ENCODE measurements around the gene ASTN2.

DNA sequence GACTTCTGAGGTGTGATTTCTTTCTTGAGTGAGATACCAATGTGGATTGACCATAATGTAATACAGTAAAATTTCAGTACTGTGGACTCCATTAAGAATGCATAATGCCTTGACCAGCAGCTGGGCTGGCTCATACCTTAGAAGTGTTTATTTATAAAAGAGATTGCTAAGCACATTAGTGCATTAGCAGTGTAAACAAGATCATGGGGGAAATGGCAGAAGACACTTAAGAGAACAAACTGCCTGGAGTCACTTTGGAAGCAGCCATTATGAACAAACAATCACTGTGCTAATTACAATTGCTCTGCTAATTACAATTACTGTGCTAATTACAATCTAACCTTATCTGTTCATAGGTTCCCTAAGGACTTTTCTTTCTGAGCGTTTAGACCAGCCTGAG lies 623.5 kb downstream of the ASTN2 start:
- TF ChIP-seq, protein P1, sequence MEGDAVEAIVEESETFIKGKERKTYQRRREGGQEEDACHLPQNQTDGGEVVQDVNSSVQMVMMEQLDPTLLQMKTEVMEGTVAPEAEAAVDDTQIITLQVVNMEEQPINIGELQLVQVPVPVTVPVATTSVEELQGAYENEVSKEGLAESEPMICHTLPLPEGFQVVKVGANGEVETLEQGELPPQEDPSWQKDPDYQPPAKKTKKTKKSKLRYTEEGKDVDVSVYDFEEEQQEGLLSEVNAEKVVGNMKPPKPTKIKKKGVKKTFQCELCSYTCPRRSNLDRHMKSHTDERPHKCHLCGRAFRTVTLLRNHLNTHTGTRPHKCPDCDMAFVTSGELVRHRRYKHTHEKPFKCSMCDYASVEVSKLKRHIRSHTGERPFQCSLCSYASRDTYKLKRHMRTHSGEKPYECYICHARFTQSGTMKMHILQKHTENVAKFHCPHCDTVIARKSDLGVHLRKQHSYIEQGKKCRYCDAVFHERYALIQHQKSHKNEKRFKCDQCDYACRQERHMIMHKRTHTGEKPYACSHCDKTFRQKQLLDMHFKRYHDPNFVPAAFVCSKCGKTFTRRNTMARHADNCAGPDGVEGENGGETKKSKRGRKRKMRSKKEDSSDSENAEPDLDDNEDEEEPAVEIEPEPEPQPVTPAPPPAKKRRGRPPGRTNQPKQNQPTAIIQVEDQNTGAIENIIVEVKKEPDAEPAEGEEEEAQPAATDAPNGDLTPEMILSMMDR (IDR thresholded peaks at IDR 0.05; ENCODE audit: borderline replicate concordance, extremely low read depth, low read length, poor library complexity, severe bottlenecking), result no peak
- TF ChIP-seq EZH2 (IDR thresholded peaks at IDR 0.05; ENCODE audit: borderline replicate concordance, low read depth, low read length, severe bottlenecking), result no peak

Measured in DND-41 (cell line).